Measurements from ENCODE around the gene ATP7A.
A peak's percentile ranks its signal among the peaks of the same experiment; 100 is the strongest.
"Not testable (repeated sequence)": the region's sequence is repeated elsewhere in the genome, so short reads cannot be mapped to it uniquely, and the experiment has no call there.

ATP7A gene

GRCh38 chrX:77910108-77910840 is at the start of gene ATP7A:
Gene ATP7A (plus strand): TSS chrX:77910693. CDS start chrX:77971642, 60,949 bp downstream.
- peak; percentile 58 for DNase-seq (ENCODE audit: low read depth)
- peak within 1 kb of the TSS; percentile 64 for H3K4me3 ChIP-seq (ENCODE audit: low read depth, low read length)

- DNase-seq (ENCODE audit: low read depth): no peak
- H3K4me3 ChIP-seq (ENCODE audit: low read depth, low read length): no peak overlapping the region
These were observed 35.1 kb upstream of the ATP7A start for GRCh38 chrX:77875372-77875771.

- DNase-seq (ENCODE audit: low read depth); H3K4me3 ChIP-seq (ENCODE audit: low read depth, low read length): not testable (repeated sequence)
These were observed 29.1 kb upstream of the ATP7A start for GRCh38 chrX:77881418-77881817.

GRCh38 chrX:77892887-77893286 is 17.6 kb upstream of the ATP7A start:
- no peak overlapping the region for H3K4me3 ChIP-seq (ENCODE audit: low read depth, low read length)
- no peak for DNase-seq (ENCODE audit: low read depth)

GRCh38 chrX:77893713-77894112 is 16.8 kb upstream of the ATP7A start:
- peak overlapping the region; percentile 70 for H3K4me3 ChIP-seq (ENCODE audit: low read depth, low read length)

GRCh38 chrX:77894921-77895886 is 15.3 kb upstream of the ATP7A start, which contains the start of gene MAGT1:
Gene MAGT1 (minus strand): TSS chrX:77895435. CDS start chrX:77895410, 25 bp downstream.
- H3K4me3 ChIP-seq (ENCODE audit: low read depth, low read length): peak within 1 kb of the TSS; percentile 70

More at GRCh38 chrX:77893713-77894112, 16.8 kb upstream of the ATP7A start:
- no peak for DNase-seq (ENCODE audit: low read depth)

GRCh38 chrX:77899081-77899828 is 11.2 kb upstream of the ATP7A start, which contains the start of gene COX7B:
Gene COX7B (plus strand): TSS chrX:77899468. CDS start chrX:77899554, 86 bp downstream.
- peak within 1 kb of the TSS; percentile 67 for H3K4me3 ChIP-seq (ENCODE audit: low read depth, low read length)
- peak; percentile 84 for DNase-seq (ENCODE audit: low read depth)

More at GRCh38 chrX:77894921-77895886, 15.3 kb upstream of the ATP7A start, which contains the start of gene MAGT1:
- DNase-seq (ENCODE audit: low read depth): peak; percentile 89

- peak overlapping the region; percentile 67 for H3K4me3 ChIP-seq (ENCODE audit: low read depth, low read length)
- DNase-seq (ENCODE audit: low read depth): no peak
These were observed 9.8 kb upstream of the ATP7A start for GRCh38 chrX:77900688-77901087.

GRCh38 chrX:77901506-77901905 is 9.0 kb upstream of the ATP7A start:
- DNase-seq (ENCODE audit: low read depth): no peak
- no peak overlapping the region for H3K4me3 ChIP-seq (ENCODE audit: low read depth, low read length)

- H3K4me3 ChIP-seq (ENCODE audit: low read depth, low read length): no peak overlapping the region
- no peak for DNase-seq (ENCODE audit: low read depth)
These were observed 6.9 kb downstream of the ATP7A start for GRCh38 chrX:77917294-77917933.

GRCh38 chrX:77918568-77918967 is 8.1 kb downstream of the ATP7A start:
- H3K4me3 ChIP-seq (ENCODE audit: low read depth, low read length): no peak overlapping the region
- no peak for DNase-seq (ENCODE audit: low read depth)

GRCh38 chrX:77919370-77919769 is 8.9 kb downstream of the ATP7A start:
- not testable (repeated sequence) for DNase-seq (ENCODE audit: low read depth); H3K4me3 ChIP-seq (ENCODE audit: low read depth, low read length)

- no peak for DNase-seq (ENCODE audit: low read depth)
- H3K4me3 ChIP-seq (ENCODE audit: low read depth, low read length): no peak overlapping the region
These were observed 12.3 kb downstream of the ATP7A start for GRCh38 chrX:77922787-77923186.

GRCh38 chrX:77924320-77924859 is 13.9 kb downstream of the ATP7A start:
- DNase-seq (ENCODE audit: low read depth): no peak
- H3K4me3 ChIP-seq (ENCODE audit: low read depth, low read length): no peak overlapping the region

- no peak overlapping the region for H3K4me3 ChIP-seq (ENCODE audit: low read depth, low read length)
- no peak for DNase-seq (ENCODE audit: low read depth)
These were observed 15.3 kb downstream of the ATP7A start for GRCh38 chrX:77925764-77926163.

GRCh38 chrX:77930581-77930980 is 20.1 kb downstream of the ATP7A start:
- DNase-seq (ENCODE audit: low read depth): no peak
- H3K4me3 ChIP-seq (ENCODE audit: low read depth, low read length): no peak overlapping the region

GRCh38 chrX:77935886-77936285 is 25.4 kb downstream of the ATP7A start:
- no peak for DNase-seq (ENCODE audit: low read depth)
- H3K4me3 ChIP-seq (ENCODE audit: low read depth, low read length): no peak overlapping the region

- no peak for DNase-seq (ENCODE audit: low read depth)
- H3K4me3 ChIP-seq (ENCODE audit: low read depth, low read length): no peak overlapping the region
These were observed 25.8 kb downstream of the ATP7A start for GRCh38 chrX:77936299-77936698.

GRCh38 chrX:77937291-77937690 is 26.8 kb downstream of the ATP7A start:
- no peak for DNase-seq (ENCODE audit: low read depth)
- H3K4me3 ChIP-seq (ENCODE audit: low read depth, low read length): no peak overlapping the region
